GM12864 (cell line): ENCODE measurements around the gene PEAK1.

ENCODE experiments used
- DNase-seq: peaks from one replicate; pipeline ENCODE4 v3.0.0-alpha.2; 2011; ENCODE audit warnings: low read depth
- H3K4me3 ChIP-seq: 2 replicates; pipeline ENCODE4 v1.5.1; 2011; ENCODE audit warnings: mild to moderate bottlenecking, low read depth, low read length, control low read depth
- CTCF ChIP-seq: IDR thresholded peaks from 2 replicates; pipeline ENCODE4 v1.5.1; 2011; ENCODE audit warnings: low read depth, mild to moderate bottlenecking, moderate library complexity, low read length, control low read depth, inconsistent platforms; ENCODE audit errors: missing control alignments

The PEAK1 gene

GRCh38 chr15:77173487-77173886 lies 246.4 kb downstream of the PEAK1 start:
- TF ChIP-seq CTCF = no peak
- no peak for DNase-seq
- no peak overlapping the region for H3K4me3 ChIP-seq

- no peak for DNase-seq
- TF ChIP-seq CTCF = no peak
- no peak overlapping the region for H3K4me3 ChIP-seq
Measured at GRCh38 chr15:77171221-77171967, 248.5 kb downstream of the PEAK1 start.

- no peak for DNase-seq
- no peak overlapping the region for H3K4me3 ChIP-seq
- TF ChIP-seq CTCF = no peak
Measured at GRCh38 chr15:77168616-77169015, 251.3 kb downstream of the PEAK1 start.

- no peak for DNase-seq
- TF ChIP-seq CTCF = no peak
- no peak overlapping the region for H3K4me3 ChIP-seq
Measured at GRCh38 chr15:77168141-77168540, 251.8 kb downstream of the PEAK1 start.

GRCh38 chr15:77167406-77167805 lies 252.5 kb downstream of the PEAK1 start:
- TF ChIP-seq CTCF = no peak

GRCh38 chr15:77163781-77164384 lies 256.0 kb downstream of the PEAK1 start:
- no peak overlapping the region for H3K4me3 ChIP-seq
- DNase-seq = no peak
- no peak for TF ChIP-seq CTCF

More at GRCh38 chr15:77167406-77167805, 252.5 kb downstream of the PEAK1 start:
- DNase-seq = no peak
- no peak overlapping the region for H3K4me3 ChIP-seq
